ENCODE results near the gene MIEN1.
"Not testable (repeated sequence)": the region's sequence is repeated elsewhere in the genome, so short reads cannot be mapped to it uniquely, and the experiment has no call there.

MIEN1 gene

DNA sequence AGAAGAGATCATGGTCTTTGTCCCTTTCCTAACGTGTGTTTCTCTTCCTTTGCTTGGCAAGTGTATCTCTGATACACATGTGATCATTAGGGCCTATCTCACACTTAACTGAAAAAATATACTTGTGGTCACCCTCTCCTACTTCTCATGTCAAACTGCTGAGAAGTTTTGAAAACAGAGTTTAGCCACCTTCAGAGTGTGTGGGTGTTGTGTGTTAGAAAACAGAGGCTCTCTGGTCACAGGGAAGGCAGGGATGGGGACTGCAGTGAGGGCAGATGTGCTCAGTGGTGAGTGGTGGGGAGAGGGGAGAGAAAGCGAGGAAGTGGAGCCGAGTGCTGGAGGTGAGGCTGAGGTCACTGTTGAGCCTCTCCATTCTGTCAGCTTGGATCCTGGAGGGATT, 36.8 kb upstream of the MIEN1 start:
- Histone ChIP-seq H3K4me3 (ENCODE audit: low read depth, low read length) (no peak overlapping the region), H3K27me3 (ENCODE audit: control insufficient read depth, insufficient read depth, low read length) (no peaks in the 10 kb centered on the region), H3K27ac (no peak overlapping the region)

GRCh38 chr17:39765766-39766165, 35.4 kb upstream of the MIEN1 start:
- H3K36me3 ChIP-seq (ENCODE audit: control insufficient read depth, insufficient read depth, low read length): no peaks in the 10 kb centered on the region
- no peak overlapping the region for H3K4me2 ChIP-seq (ENCODE audit: low read length)
- no peak overlapping the region for H3K4me3 ChIP-seq (ENCODE audit: low read depth, low read length)
- H3K79me2 ChIP-seq: no peaks in the 10 kb centered on the region
- no peak overlapping the region for H3K9ac ChIP-seq
- H3K9me3 ChIP-seq (ENCODE audit: control insufficient read depth, low read length): no peaks in the 10 kb centered on the region
- H2AFZ ChIP-seq: no peak overlapping the region
- no peaks in the 10 kb centered on the region for H3K27me3 ChIP-seq (ENCODE audit: control insufficient read depth, insufficient read depth, low read length)
- peaks cover 8% of the 10 kb centered on the region for H3K4me1 ChIP-seq
- no peak overlapping the region for H3K27ac ChIP-seq
- TF ChIP-seq, protein P1, sequence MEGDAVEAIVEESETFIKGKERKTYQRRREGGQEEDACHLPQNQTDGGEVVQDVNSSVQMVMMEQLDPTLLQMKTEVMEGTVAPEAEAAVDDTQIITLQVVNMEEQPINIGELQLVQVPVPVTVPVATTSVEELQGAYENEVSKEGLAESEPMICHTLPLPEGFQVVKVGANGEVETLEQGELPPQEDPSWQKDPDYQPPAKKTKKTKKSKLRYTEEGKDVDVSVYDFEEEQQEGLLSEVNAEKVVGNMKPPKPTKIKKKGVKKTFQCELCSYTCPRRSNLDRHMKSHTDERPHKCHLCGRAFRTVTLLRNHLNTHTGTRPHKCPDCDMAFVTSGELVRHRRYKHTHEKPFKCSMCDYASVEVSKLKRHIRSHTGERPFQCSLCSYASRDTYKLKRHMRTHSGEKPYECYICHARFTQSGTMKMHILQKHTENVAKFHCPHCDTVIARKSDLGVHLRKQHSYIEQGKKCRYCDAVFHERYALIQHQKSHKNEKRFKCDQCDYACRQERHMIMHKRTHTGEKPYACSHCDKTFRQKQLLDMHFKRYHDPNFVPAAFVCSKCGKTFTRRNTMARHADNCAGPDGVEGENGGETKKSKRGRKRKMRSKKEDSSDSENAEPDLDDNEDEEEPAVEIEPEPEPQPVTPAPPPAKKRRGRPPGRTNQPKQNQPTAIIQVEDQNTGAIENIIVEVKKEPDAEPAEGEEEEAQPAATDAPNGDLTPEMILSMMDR (IDR thresholded peaks at IDR 0.05): no peak

More for the DNA sequence above, 36.8 kb upstream of the MIEN1 start:
- Histone ChIP-seq H3K79me2 (no peaks in the 10 kb centered on the region), H3K4me1 (peaks cover 8% of the 10 kb centered on the region), H3K4me2 (ENCODE audit: low read length) (no peak overlapping the region), H3K9ac (no peak overlapping the region), H3K9me3 (ENCODE audit: control insufficient read depth, low read length) (no peaks in the 10 kb centered on the region), H3K36me3 (ENCODE audit: control insufficient read depth, insufficient read depth, low read length) (no peaks in the 10 kb centered on the region), H2AFZ (no peak overlapping the region)
- TF ChIP-seq, protein P1 (IDR thresholded peaks at IDR 0.05): no peak

DNA sequence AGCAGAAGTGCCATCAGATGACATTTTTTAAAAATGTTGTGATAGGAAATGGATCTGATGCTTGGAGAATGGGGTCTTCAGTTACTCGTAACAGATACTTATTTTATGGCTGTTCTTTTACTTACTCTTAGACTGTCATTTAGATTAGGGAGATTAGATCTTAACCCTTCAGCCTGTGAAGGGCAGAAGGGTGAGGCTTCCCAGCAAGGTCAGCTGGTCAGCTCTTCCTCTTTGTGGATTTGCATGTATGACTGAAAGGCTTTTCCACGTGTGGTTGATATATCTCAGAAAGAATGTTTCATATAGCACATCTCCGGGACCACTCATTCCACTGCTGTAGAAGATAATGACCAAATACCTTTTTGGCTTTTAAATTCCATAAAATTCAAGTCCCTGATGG, 34.8 kb upstream of the MIEN1 start:
- Histone ChIP-seq H3K27ac (no peak overlapping the region), H3K4me1 (peaks cover 6% of the 10 kb centered on the region), H3K9ac (no peak overlapping the region), H2AFZ (no peak overlapping the region), H3K4me3 (ENCODE audit: low read depth, low read length) (no peak overlapping the region), H3K9me3 (ENCODE audit: control insufficient read depth, low read length) (no peaks in the 10 kb centered on the region), H3K79me2 (no peaks in the 10 kb centered on the region), H3K27me3 (ENCODE audit: control insufficient read depth, insufficient read depth, low read length) (no peaks in the 10 kb centered on the region), H3K36me3 (ENCODE audit: control insufficient read depth, insufficient read depth, low read length) (no peaks in the 10 kb centered on the region), H3K4me2 (ENCODE audit: low read length) (no peak overlapping the region)
- TF ChIP-seq, protein P1 (IDR thresholded peaks at IDR 0.05): no peak

- H3K79me2 ChIP-seq; H3K27ac ChIP-seq; H3K4me3 ChIP-seq (ENCODE audit: low read depth, low read length); H3K27me3 ChIP-seq (ENCODE audit: control insufficient read depth, insufficient read depth, low read length); H3K36me3 ChIP-seq (ENCODE audit: control insufficient read depth, insufficient read depth, low read length); H3K4me2 ChIP-seq (ENCODE audit: low read length); H3K9me3 ChIP-seq (ENCODE audit: control insufficient read depth, low read length); H2AFZ ChIP-seq; H3K4me1 ChIP-seq; H3K9ac ChIP-seq: not testable (repeated sequence)
Observed at GRCh38 chr17:39764171-39764570, 33.8 kb upstream of the MIEN1 start.

DNA sequence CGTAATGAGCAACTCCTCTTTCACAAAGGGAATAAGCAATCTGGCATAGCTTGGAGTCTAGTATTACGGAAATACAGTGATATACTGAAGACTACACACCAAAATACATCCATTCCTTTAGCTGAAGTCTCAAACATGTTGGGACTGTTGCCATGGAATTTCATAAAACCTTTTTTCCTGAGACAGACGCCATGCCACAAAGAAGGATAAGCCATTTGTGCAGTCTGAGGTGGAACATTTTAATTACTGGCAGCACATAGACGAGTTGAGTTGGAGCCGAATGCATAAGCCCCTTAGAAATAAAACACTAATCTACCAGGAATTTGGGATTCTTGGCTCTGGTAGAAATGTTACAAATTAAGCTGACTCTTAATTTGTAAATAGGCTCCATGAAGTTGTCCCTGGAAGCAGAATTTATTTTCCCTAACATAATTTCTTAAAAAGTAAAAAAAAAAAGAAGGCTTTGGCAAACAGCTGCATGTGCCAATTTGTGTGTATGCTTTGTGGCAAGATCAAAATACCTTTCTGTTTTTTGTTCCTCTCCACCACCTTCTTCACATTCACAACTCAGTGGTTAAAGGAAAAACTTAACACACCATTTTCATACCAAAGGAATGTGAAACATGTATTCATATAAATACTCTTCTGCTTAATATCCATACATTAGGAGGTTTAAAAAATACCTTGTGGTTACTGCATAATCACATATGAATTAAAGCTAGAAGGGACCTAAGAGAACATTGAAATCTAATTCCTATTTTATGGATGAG, 32.9 kb upstream of the MIEN1 start:
- H3K4me1 ChIP-seq: no peaks in the 10 kb centered on the region
- no peak overlapping the region for H2AFZ ChIP-seq
- H3K4me3 ChIP-seq (ENCODE audit: low read depth, low read length): no peak overlapping the region
- H3K9me3 ChIP-seq (ENCODE audit: control insufficient read depth, low read length): no peaks in the 10 kb centered on the region
- no peak overlapping the region for H3K4me2 ChIP-seq (ENCODE audit: low read length)
- H3K27me3 ChIP-seq (ENCODE audit: control insufficient read depth, insufficient read depth, low read length): no peaks in the 10 kb centered on the region
- H3K79me2 ChIP-seq: no peaks in the 10 kb centered on the region
- no peaks in the 10 kb centered on the region for H3K36me3 ChIP-seq (ENCODE audit: control insufficient read depth, insufficient read depth, low read length)
- no peak overlapping the region for H3K9ac ChIP-seq
- TF ChIP-seq, protein P1 (IDR thresholded peaks at IDR 0.05): no peak
- H3K27ac ChIP-seq: no peak overlapping the region
